ENCODE measurements around the gene DDI1.

DDI1 gene

DNA sequence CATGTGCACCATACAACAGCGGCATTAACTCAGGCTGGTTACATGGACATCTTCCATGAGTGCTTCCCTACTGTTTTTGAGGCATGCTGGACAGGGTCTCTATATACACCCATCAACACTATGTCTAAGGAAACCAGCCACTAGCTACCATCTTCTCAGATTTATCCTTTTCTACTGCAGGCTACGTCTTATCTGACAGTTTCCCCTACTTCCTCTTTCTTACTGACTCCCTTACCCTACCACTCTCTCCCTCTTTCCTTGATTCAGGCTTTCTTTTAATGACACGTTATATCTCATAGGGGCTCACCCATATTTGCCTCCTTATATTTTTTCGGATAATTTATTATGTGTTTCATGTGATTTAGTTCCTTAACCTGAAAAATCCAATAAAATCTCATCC is 41.8 kb downstream of the DDI1 start:
- DNase-seq (ENCODE audit: low read depth): no peak

DNA sequence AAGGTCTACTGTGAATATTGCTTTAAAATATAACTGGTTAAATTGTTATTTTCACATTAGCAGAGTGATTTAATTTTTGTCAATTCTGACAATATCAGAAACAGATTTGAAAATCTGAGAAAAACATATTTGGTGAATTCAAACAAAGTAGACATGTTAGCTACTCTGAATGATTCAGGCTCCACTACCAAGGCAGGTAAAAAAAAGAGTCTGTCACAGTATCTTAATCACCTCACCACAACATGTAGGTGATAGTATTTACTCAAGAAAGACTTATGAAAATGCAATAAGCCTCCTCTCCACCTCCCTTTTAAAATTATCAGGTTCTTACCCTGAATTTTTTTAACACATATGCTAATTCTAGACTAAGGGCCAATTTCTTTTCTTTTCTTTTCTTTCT is 42.6 kb downstream of the DDI1 start:
- no peak for DNase-seq (ENCODE audit: low read depth)

DNA sequence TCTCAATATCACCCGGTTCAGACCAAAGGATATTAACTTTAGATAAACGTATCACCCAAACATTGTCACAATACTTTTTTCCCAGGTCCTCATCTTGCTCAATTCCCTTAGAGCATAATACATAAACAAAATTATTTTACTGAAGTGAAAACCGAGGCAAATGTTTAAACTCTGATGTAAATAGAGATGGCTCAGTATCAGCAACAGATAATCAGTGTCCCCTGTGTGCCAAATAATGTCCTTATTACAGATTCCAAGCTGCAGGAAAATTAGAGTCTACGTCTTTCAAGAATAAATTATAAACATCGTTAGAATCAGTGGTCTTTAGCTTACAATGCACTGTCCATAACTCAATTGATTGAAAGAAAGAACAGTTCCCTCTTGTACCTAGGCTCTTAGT is 50.2 kb downstream of the DDI1 start:
- no peak for DNase-seq (ENCODE audit: low read depth)
